ENCODE results near the gene TUBB8B. TPM values are rescaled to one million over a fixed set of nuclear protein-coding genes. Genes with fewer than 3 reads are reported as not detected.
"Not testable (repeated sequence)": the region's sequence is repeated elsewhere in the genome, so short reads cannot be mapped to it uniquely, and the experiment has no call there.

The TUBB8B gene
- total RNA-seq, 4 donors from 2014 or later, result not detected

DNA sequence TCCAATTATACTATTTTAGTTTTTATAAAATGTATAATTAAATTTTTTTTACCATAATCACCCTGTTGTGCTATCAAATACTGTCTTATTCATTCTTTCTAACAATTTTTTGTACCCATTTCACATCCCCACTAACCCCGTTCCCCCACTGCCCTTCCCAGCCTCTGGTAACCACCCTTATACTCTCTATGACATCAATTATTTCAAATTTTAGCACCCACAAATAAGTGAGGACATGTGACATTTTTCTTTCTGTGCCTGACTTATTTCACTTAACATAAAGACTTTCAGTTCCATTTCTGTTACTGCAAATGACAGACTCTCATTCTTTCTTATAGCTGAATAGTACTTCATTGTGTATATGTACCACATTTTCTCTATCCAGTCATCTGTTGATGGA, 5.0 kb upstream of the TUBB8B start:
- 69 to 90% methylated on average over 1 of the region's 1 CpG for WGBS, 2 donors (ENCODE audit: low coverage in 1 of 2)

DNA sequence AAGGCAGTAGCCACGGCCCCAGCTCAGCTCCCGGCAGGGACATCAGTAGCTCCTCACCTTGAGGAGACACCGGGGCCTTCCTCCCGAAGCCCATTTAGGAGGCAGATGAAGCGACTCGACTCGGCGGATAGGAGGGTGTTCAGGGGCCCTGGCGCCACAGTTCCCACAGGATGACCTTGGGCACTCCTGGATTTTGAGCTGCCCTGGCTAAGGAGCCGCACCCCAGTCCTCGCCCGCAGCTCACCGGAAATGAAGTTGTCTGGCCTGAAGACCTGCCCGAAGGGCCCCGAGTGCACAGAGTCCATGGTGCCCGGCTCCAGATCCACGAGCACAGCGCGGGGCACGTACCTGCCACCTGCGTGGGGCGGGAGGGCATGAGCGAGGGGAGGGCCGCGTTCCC, 719 bp downstream of the TUBB8B start:
- DNase-seq; H3K27ac ChIP-seq; H3K4me3 ChIP-seq; H3K4me1 ChIP-seq; H3K9me3 ChIP-seq; H3K36me3 ChIP-seq; in situ Hi-C loops (cut with MboI; ENCODE audit: low pct_ligation_motif_present in 1 of 4, low pct_unique_long_range_greater_than_20kb in 1 of 4, low sequenced_read_pairs in 3 of 4); H3K27me3 ChIP-seq; intact Hi-C loops (cut with DNase I; ENCODE audit: low total_unique reads): not testable (repeated sequence)
- 91% methylated on average over 23 of the region's 25 CpGs; no CpG with 5 or more reads in 1 of the 2 donors for WGBS, 2 donors (ENCODE audit: low coverage in 1 of 2)

More for the DNA sequence above, 5.0 kb upstream of the TUBB8B start:
- H3K36me3 ChIP-seq; H3K27me3 ChIP-seq; H3K27ac ChIP-seq; H3K4me3 ChIP-seq; H3K4me1 ChIP-seq; H3K9me3 ChIP-seq; intact Hi-C loops (cut with DNase I; ENCODE audit: low total_unique reads); DNase-seq; in situ Hi-C loops (cut with MboI; ENCODE audit: low pct_ligation_motif_present in 1 of 4, low pct_unique_long_range_greater_than_20kb in 1 of 4, low sequenced_read_pairs in 3 of 4): not testable (repeated sequence)

DNA sequence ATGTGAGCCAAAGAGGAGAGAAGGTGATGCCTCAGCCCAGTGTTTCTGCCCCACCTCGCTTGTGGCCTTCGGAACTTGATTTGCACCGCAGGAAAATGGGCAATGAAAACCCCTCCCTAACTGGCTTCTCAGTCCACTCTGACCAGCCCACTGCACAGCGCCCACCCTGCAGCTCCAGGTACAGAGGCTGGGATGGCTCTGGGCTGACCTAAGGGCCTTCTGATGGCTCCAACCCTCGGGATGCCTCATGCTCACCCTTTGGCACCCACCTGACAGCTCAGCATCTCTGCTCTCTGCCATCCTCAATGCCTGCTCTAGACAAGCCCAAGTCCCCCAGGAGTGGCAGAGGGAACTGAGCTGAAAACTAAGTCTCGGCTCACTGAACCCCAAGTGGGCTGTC, 36.2 kb downstream of the TUBB8B start:
- H3K27me3 ChIP-seq; H3K9me3 ChIP-seq; H3K27ac ChIP-seq; DNase-seq; in situ Hi-C loops (cut with MboI; ENCODE audit: low pct_ligation_motif_present in 1 of 4, low pct_unique_long_range_greater_than_20kb in 1 of 4, low sequenced_read_pairs in 3 of 4); H3K36me3 ChIP-seq; intact Hi-C loops (cut with DNase I; ENCODE audit: low total_unique reads); H3K4me3 ChIP-seq; H3K4me1 ChIP-seq: not testable (repeated sequence)
- WGBS, 2 donors (ENCODE audit: low coverage in 1 of 2), result no CpG with 5 or more reads among the region's 6 CpGs

DNA sequence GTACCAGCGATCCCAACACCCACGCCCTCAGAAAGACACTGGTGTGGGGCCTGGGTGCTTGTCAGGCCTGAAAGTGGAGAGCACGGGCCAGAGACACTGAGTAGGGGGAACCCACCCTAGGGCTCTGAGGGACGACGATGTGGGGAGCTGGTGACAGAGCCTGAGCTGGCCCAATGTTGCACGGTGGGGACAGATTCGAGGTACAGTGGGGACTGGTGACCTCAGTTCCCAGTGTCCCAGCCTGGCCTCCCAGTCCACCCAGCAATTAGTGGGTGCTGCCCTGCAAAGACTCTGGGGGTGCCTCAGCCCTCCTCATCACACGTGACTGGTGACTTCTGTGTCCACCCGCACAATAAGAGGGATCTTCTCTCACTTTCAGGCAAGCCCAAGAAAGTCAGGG, 36.6 kb downstream of the TUBB8B start:
- in situ Hi-C loops (cut with MboI; ENCODE audit: low pct_ligation_motif_present in 1 of 4, low pct_unique_long_range_greater_than_20kb in 1 of 4, low sequenced_read_pairs in 3 of 4); H3K27ac ChIP-seq; H3K4me1 ChIP-seq; intact Hi-C loops (cut with DNase I; ENCODE audit: low total_unique reads); H3K4me3 ChIP-seq; DNase-seq; H3K9me3 ChIP-seq; H3K36me3 ChIP-seq; H3K27me3 ChIP-seq: not testable (repeated sequence)
- no CpG with 5 or more reads among the region's 9 CpGs for WGBS, 2 donors (ENCODE audit: low coverage in 1 of 2)

DNA sequence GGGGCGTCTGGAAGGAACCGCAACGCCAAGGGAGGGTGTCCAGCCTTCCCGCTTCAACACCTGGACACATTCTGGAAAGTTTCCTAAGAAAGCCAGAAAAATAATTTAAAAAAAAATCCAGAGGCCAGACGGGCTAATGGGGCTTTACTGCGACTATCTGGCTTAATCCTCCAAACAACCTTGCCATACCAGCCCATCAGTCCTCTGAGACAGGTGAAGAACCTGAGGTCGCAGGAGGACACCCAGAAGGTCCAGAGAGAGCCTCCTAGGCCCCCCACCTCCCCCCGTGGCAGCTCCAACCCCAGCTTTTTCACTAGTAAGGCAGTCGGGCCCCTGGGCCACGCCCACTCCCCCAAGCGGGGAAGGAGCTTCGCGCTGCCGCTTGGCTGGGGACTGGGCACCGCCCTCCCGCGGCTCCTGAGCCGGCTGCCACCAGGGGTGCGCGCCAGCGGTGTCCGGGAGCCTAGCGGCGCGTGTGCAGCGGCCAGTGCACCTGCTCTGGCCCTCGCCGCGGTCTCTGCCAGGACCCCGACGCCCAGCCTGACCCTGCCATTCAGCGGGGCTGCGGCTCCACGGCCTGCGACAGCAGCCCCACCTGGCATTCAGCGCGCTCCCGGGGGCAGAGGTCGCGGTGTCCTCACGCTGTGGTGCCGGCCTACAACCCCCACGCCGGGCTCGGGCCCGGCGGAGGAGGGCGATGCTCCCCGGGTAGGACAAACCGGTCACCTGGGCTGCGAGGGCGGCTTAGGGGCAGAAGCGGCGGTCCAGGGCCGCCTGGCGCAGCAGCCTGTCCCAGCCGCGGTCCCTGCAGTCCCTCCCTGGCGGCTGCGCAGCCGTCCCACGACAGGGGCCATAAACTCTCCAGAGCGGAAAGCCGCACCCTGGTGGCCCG, 37.8 kb downstream of the TUBB8B start:
- intact Hi-C loops (cut with DNase I; ENCODE audit: low total_unique reads); H3K4me3 ChIP-seq; H3K9me3 ChIP-seq; DNase-seq; in situ Hi-C loops (cut with MboI; ENCODE audit: low pct_ligation_motif_present in 1 of 4, low pct_unique_long_range_greater_than_20kb in 1 of 4, low sequenced_read_pairs in 3 of 4); H3K36me3 ChIP-seq; H3K4me1 ChIP-seq; H3K27ac ChIP-seq; H3K27me3 ChIP-seq: not testable (repeated sequence)
- 93% methylated on average over 20 of the region's 65 CpGs; no CpG with 5 or more reads in 1 of the 2 donors for WGBS, 2 donors (ENCODE audit: low coverage in 1 of 2)

DNA sequence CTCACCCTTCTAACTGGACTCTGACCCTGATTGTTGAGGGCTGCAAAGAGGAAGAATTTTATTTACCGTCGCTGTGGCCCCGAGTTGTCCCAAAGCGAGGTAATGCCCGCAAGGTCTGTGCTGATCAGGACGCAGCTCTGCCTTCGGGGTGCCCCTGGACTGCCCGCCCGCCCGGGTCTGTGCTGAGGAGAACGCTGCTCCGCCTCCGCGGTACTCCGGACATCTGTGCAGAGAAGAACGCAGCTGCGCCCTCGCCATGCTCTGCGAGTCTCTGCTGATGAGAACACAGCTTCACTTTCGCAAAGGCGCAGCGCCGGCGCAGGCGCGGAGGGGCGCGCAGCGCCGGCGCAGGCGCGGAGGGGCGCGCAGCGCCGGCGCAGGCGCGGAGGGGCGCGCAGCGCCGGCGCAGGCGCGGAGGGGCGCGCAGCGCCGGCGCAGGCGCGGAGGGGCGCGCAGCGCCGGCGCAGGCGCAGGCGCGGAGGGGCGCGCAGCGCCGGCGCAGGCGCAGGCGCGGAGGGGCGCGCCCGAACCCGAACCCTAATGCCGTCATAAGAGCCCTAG, 38.7 kb downstream of the TUBB8B start:
- H3K4me1 ChIP-seq; in situ Hi-C loops (cut with MboI; ENCODE audit: low pct_ligation_motif_present in 1 of 4, low pct_unique_long_range_greater_than_20kb in 1 of 4, low sequenced_read_pairs in 3 of 4); H3K27me3 ChIP-seq; H3K36me3 ChIP-seq; H3K9me3 ChIP-seq; H3K27ac ChIP-seq; H3K4me3 ChIP-seq; intact Hi-C loops (cut with DNase I; ENCODE audit: low total_unique reads); DNase-seq: not testable (repeated sequence)
- 91 to 96% methylated on average over 39 to 63 of the region's 75 CpGs for WGBS, 2 donors (ENCODE audit: low coverage in 1 of 2)

DNA sequence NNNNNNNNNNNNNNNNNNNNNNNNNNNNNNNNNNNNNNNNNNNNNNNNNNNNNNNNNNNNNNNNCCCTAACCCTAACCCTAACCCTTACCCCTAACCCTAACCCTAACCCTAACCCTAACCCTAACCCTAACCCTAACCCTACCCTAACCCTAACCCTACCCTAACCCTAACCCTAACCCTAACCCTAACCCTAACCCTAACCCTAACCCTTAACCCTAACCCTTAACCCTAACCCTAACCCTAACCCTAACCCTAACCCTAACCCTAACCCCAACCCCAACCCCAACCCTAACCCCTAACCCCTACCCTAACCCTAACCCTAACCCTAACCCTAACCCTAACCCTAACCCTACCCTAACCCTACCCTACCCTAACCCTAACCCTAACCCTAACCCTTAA, 39.5 kb downstream of the TUBB8B start:
- intact Hi-C loops (cut with DNase I; ENCODE audit: low total_unique reads); H3K27ac ChIP-seq; H3K4me1 ChIP-seq; H3K4me3 ChIP-seq; DNase-seq; H3K27me3 ChIP-seq; H3K9me3 ChIP-seq; H3K36me3 ChIP-seq; in situ Hi-C loops (cut with MboI; ENCODE audit: low pct_ligation_motif_present in 1 of 4, low pct_unique_long_range_greater_than_20kb in 1 of 4, low sequenced_read_pairs in 3 of 4): not testable (repeated sequence)

Small RNA genes within 50 kb of the gene (small RNA-seq; reads per million reads assigned to genes)
- 0 reads per million in 4 donors for gene AP001005.2

Other genes starting within 250 kb of the TUBB8B start
- 10 to 100 TPM; 14.6 to 52.7 (median 21.3) TPM for gene USP14, start 108.9 kb upstream of the TUBB8B start, total RNA-seq
- gene THOC1, start 218.4 kb upstream of the TUBB8B start, total RNA-seq, result 100 to 1,000 TPM in 1 of 4 donors, 10 to 100 TPM in 3; 34.1 to 109 (median 42.5) TPM

Data from transverse colon (tissue), 4 donors.